ENCODE measurements around the gene PCNX1.

Gene PCNX1

GRCh38 chr14:70885343-70886022 lies 21.8 kb upstream of the PCNX1 start:
- no peak for DNase-seq (ENCODE audit: low read depth)
- no peak overlapping the region for H3K4me3 ChIP-seq (ENCODE audit: low read depth, low read length)
- TF ChIP-seq CTCF (conservative IDR thresholded peaks at IDR 0.05; ENCODE audit: low read depth, low read length), result no peak

- no peak for TF ChIP-seq CTCF (conservative IDR thresholded peaks at IDR 0.05; ENCODE audit: low read depth, low read length)
- H3K4me3 ChIP-seq (ENCODE audit: low read depth, low read length), result no peak overlapping the region
- no peak for DNase-seq (ENCODE audit: low read depth)
These were observed 20.6 kb upstream of the PCNX1 start for GRCh38 chr14:70886421-70887206.

- DNase-seq (ENCODE audit: low read depth), result peak; percentile 95
- H3K4me3 ChIP-seq (ENCODE audit: low read depth, low read length), result no peak overlapping the region
- TF ChIP-seq CTCF (conservative IDR thresholded peaks at IDR 0.05; ENCODE audit: low read depth, low read length), result no peak
These were observed 20.0 kb upstream of the PCNX1 start for GRCh38 chr14:70887207-70887681.

GRCh38 chr14:70887737-70888499 lies 19.3 kb upstream of the PCNX1 start:
- H3K4me3 ChIP-seq (ENCODE audit: low read depth, low read length), result no peak overlapping the region
- no peak for TF ChIP-seq CTCF (conservative IDR thresholded peaks at IDR 0.05; ENCODE audit: low read depth, low read length)
- no peak for DNase-seq (ENCODE audit: low read depth)

- no peak for TF ChIP-seq CTCF (conservative IDR thresholded peaks at IDR 0.05; ENCODE audit: low read depth, low read length)
- no peak overlapping the region for H3K4me3 ChIP-seq (ENCODE audit: low read depth, low read length)
- peak; percentile 81 for DNase-seq (ENCODE audit: low read depth)
These were observed 18.5 kb upstream of the PCNX1 start for GRCh38 chr14:70888681-70889175.

- no peak for TF ChIP-seq CTCF (conservative IDR thresholded peaks at IDR 0.05; ENCODE audit: low read depth, low read length)
- DNase-seq (ENCODE audit: low read depth), result no peak
These were observed 17.7 kb upstream of the PCNX1 start for GRCh38 chr14:70889555-70889954.

More at GRCh38 chr14:70889555-70889954, 17.7 kb upstream of the PCNX1 start:
- H3K4me3 ChIP-seq (ENCODE audit: low read depth, low read length), result no peak overlapping the region
